ENCODE data around the gene ADORA2A.

DNA sequence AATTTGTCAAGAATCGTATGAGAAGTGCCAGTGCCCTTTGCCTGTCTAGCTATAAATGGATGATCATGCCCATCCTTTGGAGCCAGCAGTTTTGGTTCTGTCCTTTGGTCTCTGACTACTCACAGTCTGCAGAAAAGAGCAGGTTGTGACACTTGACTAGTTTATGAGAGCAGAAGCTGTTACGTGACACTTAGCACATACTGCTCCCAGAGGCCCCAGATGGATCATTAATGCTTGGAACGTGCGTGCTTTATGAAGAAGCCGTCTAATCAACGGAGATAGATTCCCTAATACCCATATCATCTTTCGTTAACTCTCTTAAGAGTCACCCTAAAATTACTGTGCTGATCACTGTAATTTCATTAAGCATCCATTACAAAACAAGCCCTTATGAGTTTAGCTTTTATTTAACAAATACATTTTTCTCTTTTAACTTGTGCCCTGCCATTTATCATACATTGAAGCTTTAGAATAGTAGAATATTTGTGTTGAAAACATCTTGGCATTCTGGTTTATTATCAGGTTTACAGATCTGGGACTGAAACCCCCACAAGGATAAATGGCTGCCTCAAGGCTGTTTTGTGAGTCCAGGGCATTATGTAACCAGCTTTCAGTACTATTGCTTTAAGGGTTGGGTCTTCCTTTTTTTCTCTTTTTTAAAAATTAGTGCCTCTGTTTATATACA, 47.0 kb upstream of the ADORA2A start:
- TF ChIP-seq EZH2 (IDR thresholded peaks at IDR 0.05; ENCODE audit: insufficient read depth, poor library complexity, severe bottlenecking) (no peak), EZH2phosphoT487 (IDR thresholded peaks at IDR 0.05; ENCODE audit: insufficient read depth, low read depth) (no peak)
